Naive thymus-derived CD8-positive, alpha-beta T cell (primary cell): ENCODE results near the gene ACTR6. TPM values are rescaled to one million over a fixed set of nuclear protein-coding genes. Genes with fewer than 3 reads are reported as not detected.
"Not testable (repeated sequence)": the region's sequence is repeated elsewhere in the genome, so short reads cannot be mapped to it uniquely, and the experiment has no call there.

Experiments
- ATAC-seq, 2 donors: fragments of 150-1000 bp; cut with Tn5 transposase in 1 of 2; sonication (Bioruptor Pico), chemical (Tn5 transposase) in 1 of 2; 1 replicate in 1 of 2; 2 replicates in 1 of 2; pipeline ENCODE4 v1.10.0; 2021; ENCODE audit warnings: mild to moderate bottlenecking in 2 of 2, moderate library complexity in 2 of 2
- POLR2A ChIA-PET: fragments of 350-600 bp; sonication (Branson Sonifier 250); formaldehyde crosslinking; loops from one replicate; lab custom pipeline; 2021; ENCODE audit warnings: antibody characterized with exemption; lab: Charles Lee
- DNase-seq, 10 donors: peaks; one replicate each; pipeline versions ENCODE4 v3.0.0 to v3.0.0-alpha.2; 2020 to 2022
- H3K27ac Mint-ChIP-seq, 10 donors: one replicate each; pipeline ENCODE4 v1.8.0; 2020 to 2022; ENCODE audit warnings: mild to moderate bottlenecking in 10 of 10, mixed read lengths in 10 of 10, moderate library complexity in 4 of 10, inconsistent platforms in 1 of 10
- H3K27me3 Mint-ChIP-seq, 5 donors: one replicate each; pipeline ENCODE4 v1.8.0; 2021 to 2022; ENCODE audit warnings: mixed read lengths in 5 of 5
- H3K36me3 Mint-ChIP-seq, 3 donors: one replicate each; pipeline ENCODE4 v1.8.0; 2020 to 2022; ENCODE audit warnings: mixed read lengths in 3 of 3, mild to moderate bottlenecking in 2 of 3, inconsistent platforms in 1 of 3
- H3K4me1 Mint-ChIP-seq, 4 donors: one replicate each; pipeline ENCODE4 v1.8.0; 2021 to 2022; ENCODE audit warnings: mixed read lengths in 4 of 4
- H3K4me3 Mint-ChIP-seq, 10 donors: one replicate each; pipeline ENCODE4 v1.8.0; 2020 to 2022; ENCODE audit warnings: mild to moderate bottlenecking in 10 of 10, mixed read lengths in 10 of 10, moderate library complexity in 6 of 10, inconsistent platforms in 1 of 10
- H3K9me3 Mint-ChIP-seq, 9 donors: one replicate each; pipeline ENCODE4 v1.8.0; 2020 to 2022; ENCODE audit warnings: mixed read lengths in 9 of 9, mild to moderate bottlenecking in 3 of 9, inconsistent platforms in 1 of 9, moderate library complexity in 1 of 9
- polyA plus RNA-seq, 3 donors: library from polyadenylated mRNA; unstranded; fragments of 300-500 nt; fragmentation: Illumina TruSeq; gene quantifications; one replicate each; pipeline ENCODE4 v1.2.3, GENCODE V29; 2021
- total RNA-seq, 8 experiments: library from RNA in 2 of 8; stranded (reverse) in 2 of 8; gene quantifications; one replicate each; pipeline ENCODE4 v1.2.3 and lab custom pipeline; 2021 to 2026

ACTR6 gene
- total and polyA plus RNA-seq, 5 experiments from 2014 or later, result 37.4 to 47.3 (median 42.8) TPM

DNA sequence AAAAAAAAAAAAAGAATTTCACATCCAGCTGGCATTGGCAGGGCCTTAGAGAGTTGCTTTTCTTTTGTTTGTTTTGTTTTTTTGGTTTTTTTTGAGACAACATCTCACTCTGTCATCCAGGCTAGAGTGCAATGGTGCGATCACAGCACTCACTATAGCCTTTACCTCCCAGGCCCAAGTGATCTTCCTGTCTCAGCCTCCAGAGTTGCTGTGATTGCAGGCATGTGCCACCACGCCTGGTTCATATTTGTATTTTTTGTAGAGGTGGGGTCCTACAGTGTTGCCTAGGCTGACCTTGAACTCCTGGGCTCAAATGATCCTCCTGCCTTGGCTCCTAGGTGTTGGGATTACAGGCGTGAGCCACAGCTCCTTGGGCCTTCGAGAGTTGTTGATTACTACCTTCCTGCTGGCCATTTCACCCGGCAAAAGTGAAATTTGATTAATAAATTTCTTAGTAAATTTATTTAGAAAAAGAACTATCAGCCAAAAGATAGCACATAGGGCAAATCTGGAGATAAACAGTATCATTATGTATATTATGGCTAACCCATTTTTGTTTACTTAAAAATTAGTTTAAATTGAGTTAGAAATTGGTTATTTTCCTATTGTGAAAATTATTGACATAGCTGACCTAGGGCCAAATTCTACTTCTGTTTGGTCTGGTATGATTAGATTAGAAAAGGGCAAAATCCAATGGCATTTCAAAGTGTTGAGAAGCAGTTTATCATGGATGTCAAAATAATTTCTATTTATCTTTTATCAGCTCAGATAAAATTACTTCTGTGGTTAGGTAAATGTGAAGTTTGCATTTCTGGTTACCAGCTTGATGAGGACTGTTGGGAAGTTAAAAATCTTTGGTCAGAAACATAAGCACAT lies 12.6 kb downstream of the ACTR6 start:
- ATAC-seq, result no peak
- POLR2A ChIA-PET, result interaction anchor here (0.9 kb wide), 1 partner anchor 12 kb away, joined by 3 read pairs; the partner anchor contains the start of gene ACTR6
- Mint-ChIP-seq H3K9me3 (no peaks in the 10 kb centered on the region), H3K36me3 (peaks cover 0 to 84% (median 17%) of the 10 kb centered on the region in 3 donors), H3K4me1 (peaks cover 0 to 5% (median 0%) of the 10 kb centered on the region in 4 donors), H3K27me3 (no peaks in the 10 kb centered on the region), H3K4me3 (no peak overlapping the region), H3K27ac (peak overlapping the region in 1 of 10 donors; percentile 11)
- no peak for DNase-seq

DNA sequence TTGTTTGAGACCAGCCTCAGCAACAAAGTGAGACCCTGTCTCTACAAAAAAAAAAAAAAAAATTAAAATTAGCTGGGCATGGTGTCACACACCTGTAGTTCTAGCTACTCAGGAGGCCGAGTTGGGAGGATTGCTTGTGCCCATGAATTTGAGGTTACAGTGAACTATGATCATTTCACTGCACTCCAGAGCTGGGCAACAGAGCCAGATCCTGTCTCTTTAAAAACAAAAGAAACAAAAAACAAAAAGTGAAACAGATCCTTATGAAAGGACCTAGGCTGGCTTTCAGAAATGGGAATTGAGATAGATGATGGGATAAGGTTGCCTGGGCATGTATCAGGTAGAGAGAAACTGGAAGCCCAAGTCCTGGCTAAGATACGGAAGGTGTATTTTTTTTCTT lies 13.9 kb downstream of the ACTR6 start:
- Mint-ChIP-seq H3K4me3 (no peak overlapping the region), H3K27ac (peak overlapping the region in 7 of 10 donors; percentile 8 to 68 (median 15)), H3K4me1 (peaks cover 0 to 5% (median 0%) of the 10 kb centered on the region in 4 donors), H3K36me3 (peaks cover 0 to 77% (median 18%) of the 10 kb centered on the region in 3 donors), H3K9me3 (no peaks in the 10 kb centered on the region), H3K27me3 (no peaks in the 10 kb centered on the region)
- DNase-seq (no peak), ATAC-seq (no peak)
- POLR2A ChIA-PET, result no interaction called here

DNA sequence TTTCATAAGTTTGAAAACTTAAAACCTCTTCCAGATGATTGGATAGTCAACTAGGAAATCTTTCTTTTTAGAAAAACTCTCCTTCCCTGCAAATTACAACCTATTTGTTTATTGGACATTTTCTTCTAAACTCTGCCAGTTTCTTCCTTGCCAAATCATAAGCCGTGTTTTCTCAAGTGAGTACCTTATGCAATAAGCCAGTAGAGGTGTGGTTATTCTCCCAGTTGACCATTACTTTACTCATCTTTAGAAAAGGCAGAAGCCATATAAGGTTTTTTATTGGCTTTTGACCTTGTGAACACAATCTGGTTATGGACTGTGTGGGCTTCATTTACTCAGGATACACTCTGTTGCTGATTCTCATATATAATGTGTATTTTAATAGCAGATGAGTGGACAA lies 14.6 kb downstream of the ACTR6 start:
- Mint-ChIP-seq H3K4me3 (no peak overlapping the region), H3K4me1 (peaks cover 0 to 5% (median 0%) of the 10 kb centered on the region in 4 donors), H3K27ac (peak overlapping the region in 3 of 10 donors; percentile 12 to 68 (median 22)), H3K9me3 (no peaks in the 10 kb centered on the region), H3K27me3 (no peaks in the 10 kb centered on the region), H3K36me3 (peaks cover 0 to 78% (median 20%) of the 10 kb centered on the region in 3 donors)
- no peak for DNase-seq
- POLR2A ChIA-PET, result no interaction called here
- ATAC-seq, result no peak

DNA sequence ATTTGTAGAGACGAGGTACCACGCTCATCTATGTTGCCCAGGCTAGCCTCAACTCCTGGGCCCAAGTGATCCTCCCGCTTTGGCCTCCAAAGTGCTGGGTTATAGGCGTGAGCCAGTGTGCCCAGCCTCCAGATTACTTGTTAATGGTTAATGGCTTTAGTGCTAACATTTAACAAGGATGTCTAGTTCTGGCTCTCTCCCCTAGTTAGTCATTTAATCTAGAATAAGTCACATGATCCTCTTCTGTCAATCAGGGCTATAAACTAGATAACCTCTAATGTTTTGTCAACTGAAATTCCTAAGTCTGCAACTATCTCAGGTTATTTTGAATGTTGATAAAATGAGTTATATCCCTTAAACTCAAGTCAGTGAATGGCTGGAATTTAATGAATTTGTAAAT lies 15.7 kb downstream of the ACTR6 start:
- H3K36me3 Mint-ChIP-seq, result peaks cover 0 to 76% (median 19%) of the 10 kb centered on the region in 3 donors
- no peak for ATAC-seq
- H3K27ac Mint-ChIP-seq, result peak overlapping the region in 2 of 10 donors; percentile 13 to 82
- no peak overlapping the region for H3K4me3 Mint-ChIP-seq
- peaks cover 0 to 5% (median 0%) of the 10 kb centered on the region in 4 donors for H3K4me1 Mint-ChIP-seq
- no peak for DNase-seq
- H3K27me3 Mint-ChIP-seq, result no peaks in the 10 kb centered on the region
- POLR2A ChIA-PET, result no interaction called here
- no peaks in the 10 kb centered on the region for H3K9me3 Mint-ChIP-seq

- Mint-ChIP-seq H3K36me3 (peaks cover 0 to 80% (median 14%) of the 10 kb centered on the region in 3 donors), H3K9me3 (no peaks in the 10 kb centered on the region), H3K4me1 (peaks cover 0 to 5% (median 0%) of the 10 kb centered on the region in 4 donors), H3K27ac (peak overlapping the region in 2 of 10 donors; percentile 19 to 41), H3K27me3 (no peaks in the 10 kb centered on the region), H3K4me3 (no peak overlapping the region)
- DNase-seq (no peak), ATAC-seq (no peak)
- POLR2A ChIA-PET, result interaction anchor here (0.6 kb wide), 1 partner anchor 1572 kb away, joined by 3 read pairs; no protein-coding TSS in a partner anchor
Measured at GRCh38 chr12:100219328-100220109, 18.9 kb downstream of the ACTR6 start.

DNA sequence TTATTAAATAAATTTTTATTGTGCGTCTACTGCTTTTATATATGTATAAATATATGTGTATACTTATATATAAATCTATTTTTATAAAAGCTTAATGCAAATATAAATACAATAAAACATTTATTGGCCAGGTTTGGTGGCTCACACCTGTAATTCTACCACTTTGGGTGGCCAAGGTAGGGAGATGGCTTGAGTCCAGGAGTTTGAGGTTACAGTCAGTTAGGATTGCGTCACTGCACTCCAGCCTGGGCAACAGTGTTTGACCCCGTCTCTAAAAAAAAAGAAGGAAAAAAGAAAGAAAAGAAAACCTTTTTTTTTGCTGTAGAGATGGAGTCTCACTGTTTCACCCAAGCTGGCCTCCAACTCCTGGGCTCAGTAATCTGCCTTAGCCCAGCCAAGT lies 20.9 kb downstream of the ACTR6 start:
- DNase-seq (no peak), ATAC-seq (no peak)
- Mint-ChIP-seq H3K36me3 (peaks cover 0 to 79% (median 11%) of the 10 kb centered on the region in 3 donors), H3K4me3 (no peak overlapping the region), H3K27me3 (no peaks in the 10 kb centered on the region), H3K4me1 (peaks cover 0 to 5% (median 0%) of the 10 kb centered on the region in 4 donors), H3K9me3 (no peaks in the 10 kb centered on the region), H3K27ac (no peak overlapping the region)
- POLR2A ChIA-PET, result no interaction called here

DNA sequence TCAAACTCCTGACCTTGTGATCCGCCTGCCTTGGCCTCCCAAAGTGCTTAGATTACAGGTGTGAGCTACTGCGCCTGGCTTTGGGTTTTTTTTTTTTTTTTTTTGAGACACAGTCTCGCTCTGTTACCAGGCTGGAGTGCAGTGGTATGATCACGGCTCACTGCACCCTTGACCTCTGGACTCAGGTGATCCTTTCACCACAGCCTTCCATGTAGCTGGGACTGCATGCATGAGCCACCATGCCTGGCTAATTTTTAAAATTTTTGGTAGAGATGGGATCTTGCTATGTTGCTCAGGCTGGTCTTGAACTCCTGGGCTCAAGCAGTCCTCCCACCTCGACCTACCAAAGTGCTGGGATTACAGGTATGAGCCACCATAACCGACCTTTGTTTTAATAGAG lies 21.6 kb downstream of the ACTR6 start:
- H3K27ac Mint-ChIP-seq, result peak overlapping the region in 2 of 10 donors; percentile 8 to 70
- H3K4me1 Mint-ChIP-seq, H3K9me3 Mint-ChIP-seq, DNase-seq, H3K4me3 Mint-ChIP-seq, ATAC-seq, H3K27me3 Mint-ChIP-seq, POLR2A ChIA-PET: not testable (repeated sequence)
- peaks cover 0 to 75% (median 11%) of the 10 kb centered on the region in 3 donors for H3K36me3 Mint-ChIP-seq

DNA sequence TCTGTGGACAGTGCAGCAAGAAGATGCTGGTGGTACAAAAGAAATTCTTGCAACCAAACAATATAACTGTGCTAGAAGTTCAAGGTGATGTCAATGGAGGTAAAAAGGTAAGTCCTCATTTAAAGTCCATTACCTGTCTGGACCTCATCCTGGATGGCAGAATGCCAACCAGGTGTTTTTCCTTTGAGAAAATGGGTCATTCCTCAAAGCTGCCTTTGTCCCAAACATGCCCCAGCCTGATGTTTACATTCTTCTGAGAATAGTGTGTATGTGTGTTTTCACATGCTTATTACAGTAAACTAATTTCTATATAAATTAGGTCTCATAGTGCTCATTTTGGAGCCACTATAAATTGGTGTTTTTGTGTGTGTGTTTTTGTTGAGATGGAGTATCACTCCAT lies 24.9 kb downstream of the ACTR6 start:
- H3K36me3 Mint-ChIP-seq, result peaks cover 0 to 53% (median 5%) of the 10 kb centered on the region in 3 donors
- no peaks in the 10 kb centered on the region for H3K27me3 Mint-ChIP-seq
- H3K9me3 Mint-ChIP-seq, result no peaks in the 10 kb centered on the region
- POLR2A ChIA-PET, result no interaction called here
- no peak overlapping the region for H3K27ac Mint-ChIP-seq
- DNase-seq (no peak), ATAC-seq (no peak)
- H3K4me3 Mint-ChIP-seq, result no peak overlapping the region
- H3K4me1 Mint-ChIP-seq, result no peaks in the 10 kb centered on the region

DNA sequence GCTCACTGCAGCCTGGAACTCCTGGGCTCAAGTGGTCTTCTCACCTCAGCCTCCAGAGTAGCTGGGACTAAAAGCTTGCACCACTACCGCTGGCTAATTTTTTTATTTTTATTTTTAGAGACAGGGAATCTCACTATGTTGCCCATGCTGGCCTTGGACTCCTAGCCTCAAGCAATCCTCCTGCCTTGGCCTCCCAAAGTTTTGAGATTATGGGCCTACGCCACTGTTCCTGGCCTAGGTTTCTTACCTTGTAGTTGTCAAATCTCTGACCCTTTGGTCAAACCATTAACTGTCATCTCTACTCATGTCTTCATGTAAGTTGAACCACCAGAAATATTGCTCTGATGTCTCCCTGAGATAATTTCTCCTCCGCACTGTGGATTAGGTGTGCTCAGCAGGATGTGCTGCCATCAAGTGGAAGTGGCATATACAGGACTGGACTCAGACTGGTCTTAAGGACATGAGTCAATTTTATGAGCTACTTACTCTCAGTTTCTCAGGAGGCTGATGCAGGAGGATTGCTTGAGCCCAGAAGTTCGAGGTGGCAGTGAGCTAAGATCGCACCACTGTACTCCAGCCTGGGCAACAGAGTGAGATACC lies 28.5 kb downstream of the ACTR6 start:
- Mint-ChIP-seq H3K27me3 (no peaks in the 10 kb centered on the region), H3K4me1 (no peaks in the 10 kb centered on the region), H3K4me3 (peak overlapping the region in 1 of 10 donors; percentile 1), H3K27ac (no peak overlapping the region), H3K36me3 (peaks cover 0 to 21% (median 0%) of the 10 kb centered on the region in 3 donors), H3K9me3 (no peaks in the 10 kb centered on the region)
- DNase-seq (no peak), ATAC-seq (no peak)
- POLR2A ChIA-PET, result no interaction called here

- H3K27ac Mint-ChIP-seq, result no peak overlapping the region
- no peak for ATAC-seq
- H3K9me3 Mint-ChIP-seq, result no peaks in the 10 kb centered on the region
Measured at GRCh38 chr12:100229876-100230275, 29.3 kb downstream of the ACTR6 start.

DNA sequence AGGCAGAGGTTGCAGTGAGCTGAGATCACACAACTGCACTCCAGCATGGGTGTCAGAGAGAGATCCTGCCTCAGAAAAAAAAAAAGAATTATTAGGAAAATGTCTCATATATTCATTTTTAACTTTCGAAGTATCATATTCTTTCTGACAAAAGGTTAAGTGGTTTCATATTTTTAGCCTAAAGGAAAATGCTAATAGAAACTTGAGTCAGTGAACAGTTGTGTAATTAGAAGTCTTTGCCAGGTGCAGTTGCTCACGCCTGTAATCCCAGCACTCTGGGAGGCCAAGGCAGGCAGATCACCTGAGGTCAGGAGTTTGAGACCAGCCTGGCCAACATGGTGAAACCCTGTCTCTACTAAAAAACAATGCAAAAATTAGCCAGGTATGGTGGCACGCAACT lies 31.3 kb downstream of the ACTR6 start:
- not testable (repeated sequence) for H3K9me3 Mint-ChIP-seq, H3K4me1 Mint-ChIP-seq

More at GRCh38 chr12:100229876-100230275, 29.3 kb downstream of the ACTR6 start:
- Mint-ChIP-seq H3K4me3 (no peak overlapping the region), H3K4me1 (no peaks in the 10 kb centered on the region), H3K27me3 (no peaks in the 10 kb centered on the region), H3K36me3 (peaks cover 0 to 15% (median 0%) of the 10 kb centered on the region in 3 donors)
- no peak for DNase-seq
- POLR2A ChIA-PET, result no interaction called here

DNA sequence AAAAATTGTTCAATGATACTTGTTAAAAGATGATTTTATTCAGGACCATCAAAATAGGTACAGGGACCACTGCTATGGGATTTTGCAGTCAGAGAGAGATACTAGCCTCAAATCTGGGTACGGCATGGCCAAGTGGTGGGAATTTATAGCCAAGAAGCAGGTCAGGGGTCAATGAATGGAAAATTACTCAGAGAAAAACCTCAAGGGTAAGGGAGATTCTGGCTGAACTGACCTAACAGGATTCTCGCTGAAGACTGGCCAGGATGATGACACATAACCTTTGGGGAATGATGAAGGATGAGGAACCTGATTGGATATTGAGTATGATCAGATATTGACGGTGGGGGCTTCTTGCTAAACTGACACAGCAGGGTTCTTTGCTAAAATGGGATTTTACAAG lies 33.6 kb downstream of the ACTR6 start:
- no peak overlapping the region for H3K27ac Mint-ChIP-seq
- ATAC-seq (no peak), DNase-seq (no peak)
- POLR2A ChIA-PET, result no interaction called here
- no peaks in the 10 kb centered on the region for H3K4me1 Mint-ChIP-seq
- H3K4me3 Mint-ChIP-seq, result no peak overlapping the region
- no peaks in the 10 kb centered on the region for H3K27me3 Mint-ChIP-seq
- no peaks in the 10 kb centered on the region for H3K9me3 Mint-ChIP-seq
- no peaks in the 10 kb centered on the region for H3K36me3 Mint-ChIP-seq

More for the DNA sequence above, 31.3 kb downstream of the ACTR6 start:
- H3K4me3 Mint-ChIP-seq, DNase-seq, H3K27me3 Mint-ChIP-seq, H3K36me3 Mint-ChIP-seq, POLR2A ChIA-PET, H3K27ac Mint-ChIP-seq, ATAC-seq: not testable (repeated sequence)
